HCT116 (cell line): ENCODE measurements around the gene PELI3.

Experiments
- CTCF ChIP-seq, 3 experiments: fragments of 200-600 bp in 1 of 3; sonication (generic) in 1 of 3; IDR thresholded peaks in 2 of 3; conservative IDR thresholded peaks in 1 of 3; 2 replicates each; pipeline ENCODE4 v1.5.1; 2012 to 2017; ENCODE audit warnings: low read depth in 2 of 3, low read length in 2 of 3, antibody characterized with exemption in 1 of 3, borderline replicate concordance in 1 of 3, control low read depth in 1 of 3, mild to moderate bottlenecking in 1 of 3, mixed read lengths in 1 of 3, mixed run types in 1 of 3, moderate library complexity in 1 of 3; ENCODE audit not compliant: insufficient read depth in 1 of 3
- ZNF274 ChIP-seq: fragments of 200-500 bp; sonication (Bioruptor generic); IDR thresholded peaks from 2 replicates; pipeline ENCODE4 v1.6.1; 2014; ENCODE audit warnings: mild to moderate bottlenecking, low read depth, low read length, inconsistent platforms

- TF ChIP-seq CTCF (IDR thresholded peaks at IDR 0.05 in 2 of 3, conservative IDR thresholded peaks at IDR 0.05 in 1 of 3; ENCODE audit: borderline replicate concordance in 1 of 3, insufficient read depth in 1 of 3, low read depth in 2 of 3, low read length in 2 of 3), result no peak
- TF ChIP-seq ZNF274, result no peak
Measured at GRCh38 chr11:66473167-66473566, 6.5 kb downstream of the PELI3 start.
